DMS114 treated with DMSO at 0.1 percent for 48 hours (cell line): ENCODE results near the gene YIPF6.
"Not testable (repeated sequence)": the region's sequence is repeated elsewhere in the genome, so short reads cannot be mapped to it uniquely, and the experiment has no call there.

ENCODE experiments used
- DNase-seq: peaks from one replicate; lab custom pipeline; 2025; ENCODE audit not compliant: unreplicated experiment; lab: John Stamatoyannopoulos, UW

Gene YIPF6

DNA sequence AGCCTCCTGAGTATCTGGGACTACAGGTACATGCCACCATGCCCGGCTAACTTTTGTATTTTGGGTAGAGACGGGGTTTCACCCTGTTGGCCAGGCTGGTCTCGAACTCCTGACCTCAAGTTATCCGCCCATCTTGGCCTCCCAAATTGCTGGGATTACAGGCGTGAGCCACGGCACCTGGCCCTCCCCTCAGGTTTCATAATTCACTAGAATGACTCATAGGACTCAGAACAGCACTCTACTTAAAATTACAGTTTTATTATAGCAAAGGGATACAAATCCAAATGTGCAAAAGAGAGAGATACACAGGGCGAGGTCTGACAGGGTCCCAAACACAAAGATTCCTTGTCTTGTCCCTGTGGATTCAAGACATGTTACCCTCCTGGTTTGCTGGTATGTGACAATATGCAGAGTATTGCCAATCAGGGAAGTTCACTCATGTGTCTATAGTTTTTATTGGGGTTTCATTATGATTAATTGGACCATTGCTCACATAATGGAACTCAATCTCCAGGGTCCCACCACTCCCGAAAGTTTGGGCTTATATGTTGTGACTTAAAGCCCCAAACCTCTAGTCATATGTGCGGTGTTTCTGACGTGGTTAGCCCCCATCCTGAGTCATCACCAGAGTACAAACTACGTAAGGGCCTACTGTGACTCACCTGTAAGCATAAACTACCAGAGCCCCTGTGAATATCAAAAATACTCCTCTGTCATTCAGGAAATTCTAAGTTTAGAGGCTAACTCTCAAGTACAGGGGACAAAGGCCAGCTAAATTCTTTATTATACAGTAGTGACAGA is 5.2 kb downstream of the YIPF6 start:
- no peak for DNase-seq

DNA sequence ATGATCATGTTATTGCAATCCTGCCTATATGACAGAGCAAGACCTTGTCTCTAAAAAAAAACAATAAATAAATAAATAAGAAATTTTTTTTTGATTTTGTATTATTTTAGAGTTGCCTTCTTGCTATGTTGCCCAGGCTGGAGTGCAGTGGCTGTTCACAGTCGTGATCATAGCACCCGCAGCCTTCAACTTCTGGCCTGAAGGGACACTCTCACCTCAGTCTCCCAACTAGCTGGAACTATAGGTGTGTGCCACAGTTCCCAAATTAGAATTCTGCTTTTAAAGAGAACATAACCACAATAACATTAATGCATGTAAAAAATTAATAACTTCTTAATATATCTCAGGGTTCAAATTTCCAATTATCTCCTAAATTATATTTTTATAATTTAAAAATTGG is 7.8 kb downstream of the YIPF6 start:
- no peak for DNase-seq

GRCh38 chrX:68508799-68509198 is 9.9 kb downstream of the YIPF6 start:
- DNase-seq = no peak

- DNase-seq = peak; percentile 18
Observed at GRCh38 chrX:68511255-68511654, 12.4 kb downstream of the YIPF6 start.

DNA sequence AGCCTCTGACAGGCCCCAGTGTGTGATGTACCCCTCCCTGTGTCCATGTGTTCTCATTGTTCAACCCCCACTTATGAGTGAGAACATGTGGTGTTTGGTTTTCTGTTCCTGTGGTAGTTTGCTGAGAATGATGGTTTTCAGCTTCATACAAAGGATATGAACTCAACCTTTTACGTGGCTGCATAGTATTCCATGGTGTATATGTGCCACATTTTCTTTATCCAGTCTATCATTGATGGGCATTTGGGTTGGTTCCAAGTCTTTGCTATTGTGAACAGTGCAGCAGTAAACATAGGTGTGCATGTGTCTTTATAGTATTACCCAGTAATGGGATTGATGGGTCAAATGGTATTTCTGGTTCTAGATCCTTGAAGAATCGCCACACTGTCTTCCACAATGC is 25.8 kb downstream of the YIPF6 start:
- DNase-seq = not testable (repeated sequence)

GRCh38 chrX:68532831-68533533 is 34.1 kb downstream of the YIPF6 start:
- no peak for DNase-seq

DNA sequence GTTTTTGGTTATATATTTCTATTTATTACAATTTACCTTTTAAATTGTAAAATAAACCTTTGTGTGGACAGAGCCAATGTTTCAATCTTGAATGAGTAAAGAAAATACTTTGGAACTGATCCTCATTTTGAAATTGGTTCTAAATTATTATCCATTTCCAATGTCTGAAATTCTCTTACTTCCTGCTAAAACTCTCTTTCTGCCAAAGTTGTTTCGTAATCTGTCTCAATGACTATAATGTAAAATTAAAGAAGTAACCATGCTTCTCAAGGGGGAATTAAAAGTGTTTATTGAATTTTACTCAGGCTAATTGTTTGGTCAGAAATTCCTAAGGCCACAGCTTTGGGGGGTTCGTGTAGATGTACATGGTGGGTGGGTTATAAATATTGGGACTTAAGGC is 34.8 kb downstream of the YIPF6 start:
- no peak for DNase-seq

DNA sequence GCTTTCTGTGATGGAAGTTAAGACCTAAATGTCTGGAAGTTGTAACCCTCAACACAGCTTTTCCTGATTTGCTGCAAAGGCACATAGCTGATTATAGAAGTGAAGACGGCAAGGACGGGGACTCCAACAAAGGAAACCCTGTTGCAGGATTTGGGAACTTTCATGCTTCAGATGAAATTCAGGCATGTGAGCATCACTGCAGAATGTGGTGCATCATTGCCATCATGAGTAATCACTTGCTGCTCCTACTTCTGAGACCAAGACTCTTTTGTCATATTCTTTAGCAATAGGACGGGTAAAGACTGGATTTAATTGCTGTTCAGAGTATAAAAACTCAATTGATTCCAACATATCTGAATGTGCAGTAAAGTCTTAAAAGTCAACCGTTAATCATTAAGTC is 35.8 kb downstream of the YIPF6 start:
- DNase-seq = no peak

DNA sequence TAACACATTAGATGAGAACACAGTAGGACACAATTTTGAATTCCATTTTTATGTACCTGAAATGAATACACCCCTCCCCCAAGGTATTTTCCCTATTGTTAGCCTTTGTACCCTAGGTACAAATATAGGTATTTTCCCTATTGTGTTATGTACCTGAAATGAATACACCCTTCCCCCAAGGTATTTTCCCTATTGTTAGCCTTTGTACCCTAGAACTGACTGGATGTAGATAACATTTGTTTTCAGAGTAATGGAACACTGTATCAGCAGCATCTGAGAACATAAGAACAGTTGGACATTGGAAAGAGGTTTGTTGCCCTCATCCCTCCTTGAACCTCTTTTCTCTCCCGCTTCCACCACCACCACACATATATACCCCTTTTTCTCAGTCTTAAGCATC is 37.6 kb downstream of the YIPF6 start:
- no peak for DNase-seq

DNA sequence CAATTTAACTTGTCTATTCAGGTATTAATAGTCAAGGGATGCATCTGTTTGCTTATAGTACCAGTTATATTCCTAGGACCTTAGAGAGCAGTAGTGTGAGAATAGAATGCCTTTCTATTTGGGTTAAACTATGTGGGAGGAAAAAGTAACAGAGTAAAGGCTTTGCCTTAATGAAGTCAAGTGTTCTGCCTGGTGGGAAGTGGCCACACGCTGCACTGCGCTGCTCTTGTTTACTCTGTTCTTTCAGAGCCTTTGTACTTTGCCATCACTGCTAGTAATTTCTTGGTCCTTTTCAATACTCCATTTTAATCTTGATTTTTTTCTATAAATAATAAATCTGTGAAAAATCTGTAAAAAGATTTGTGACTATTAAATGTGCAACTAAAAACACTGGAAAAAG is 38.0 kb downstream of the YIPF6 start:
- DNase-seq = no peak

- no peak for DNase-seq
Observed at GRCh38 chrX:68550193-68550592, 51.3 kb downstream of the YIPF6 start.

DNA sequence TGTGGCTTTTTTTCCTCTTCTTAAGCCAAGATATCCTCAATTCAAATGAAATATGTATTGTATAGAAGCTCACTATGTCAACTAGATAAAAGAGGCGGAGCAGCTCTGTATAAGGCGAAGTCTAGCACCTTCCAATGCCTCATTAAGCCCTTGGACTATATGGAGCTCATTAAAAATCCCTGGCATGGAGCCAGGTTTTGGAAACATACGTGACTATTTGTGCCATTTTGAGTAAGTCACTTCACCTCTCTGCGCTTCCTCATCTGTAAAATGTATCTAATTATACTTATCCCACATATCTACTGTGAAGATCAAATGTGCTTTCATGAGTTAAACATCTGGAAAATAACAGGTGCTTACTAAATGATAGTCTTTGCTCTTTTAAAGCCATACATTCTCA is 57.2 kb downstream of the YIPF6 start:
- DNase-seq = no peak

- DNase-seq = not testable (repeated sequence)
Observed at GRCh38 chrX:68557126-68557525, 58.3 kb downstream of the YIPF6 start.

- not testable (repeated sequence) for DNase-seq
Observed at GRCh38 chrX:68559905-68560304, 61.1 kb downstream of the YIPF6 start.

GRCh38 chrX:68568136-68568535 is 69.3 kb downstream of the YIPF6 start:
- DNase-seq = no peak

DNA sequence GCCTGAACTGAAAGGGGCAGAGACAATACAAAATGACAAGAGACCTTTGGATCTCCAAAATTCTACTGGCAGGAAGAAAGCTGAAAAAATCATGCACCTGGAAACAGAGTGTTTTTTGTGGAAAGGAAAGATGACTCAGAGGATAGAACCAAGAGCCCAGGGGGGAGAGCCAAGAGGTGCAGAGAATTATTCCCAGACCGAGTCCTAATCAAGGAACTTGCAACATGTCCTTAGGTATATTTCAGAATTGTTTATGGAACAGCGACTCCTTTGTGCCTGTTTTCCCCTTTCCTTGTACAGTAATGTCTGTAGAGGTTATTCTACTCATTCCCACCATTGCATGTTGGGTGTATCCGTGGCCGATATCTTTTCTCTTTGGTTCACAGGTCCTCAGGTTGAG is 71.7 kb downstream of the YIPF6 start:
- DNase-seq = no peak

DNA sequence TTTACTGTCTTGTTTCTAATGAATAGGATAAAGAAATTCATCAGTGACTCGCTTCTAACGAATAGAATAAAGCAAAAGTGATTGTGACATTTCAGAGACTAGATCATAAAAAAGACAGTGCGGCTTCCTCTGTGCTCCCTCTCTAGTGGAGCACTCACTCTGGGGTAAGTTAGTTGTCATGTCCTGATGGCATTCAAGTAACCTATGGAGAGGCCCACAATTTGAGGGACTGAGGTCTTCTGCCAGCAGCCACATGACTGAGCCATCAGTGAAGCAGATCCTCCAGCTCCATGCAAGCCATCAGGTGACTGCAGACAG is 72.4 kb downstream of the YIPF6 start:
- no peak for DNase-seq

DNA sequence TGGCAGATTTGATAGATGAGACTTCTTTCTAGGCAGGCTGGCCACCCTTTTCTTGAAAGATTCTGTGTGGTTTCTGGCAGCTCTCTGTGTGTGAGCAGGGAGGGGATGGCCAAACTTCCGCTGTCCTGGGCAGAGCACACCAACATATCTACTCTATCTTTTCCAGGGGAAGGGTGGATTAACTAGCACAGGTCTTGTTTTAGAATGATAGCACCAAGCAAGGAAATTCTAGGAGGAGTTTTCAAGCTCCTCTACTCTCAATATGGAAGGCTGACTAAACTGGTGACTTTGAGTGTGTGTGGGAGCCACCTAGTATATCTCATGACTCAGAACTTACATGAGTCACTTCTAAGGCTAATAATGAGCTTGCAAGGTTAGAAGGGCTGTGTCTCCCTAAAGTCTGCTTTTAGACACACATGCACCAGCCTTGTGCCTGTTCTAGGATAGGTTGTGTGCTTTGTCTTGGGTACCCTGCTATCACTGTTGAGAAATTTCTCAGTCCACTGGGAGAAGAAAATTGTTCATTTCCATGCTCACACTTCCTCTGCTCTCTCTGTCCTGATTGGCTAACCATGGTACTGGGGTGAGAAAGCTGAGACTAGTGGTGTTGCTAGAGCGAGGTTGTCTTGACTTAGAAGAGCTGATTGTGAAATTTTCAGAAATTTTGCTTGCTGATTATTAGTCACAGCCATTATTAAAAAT is 72.9 kb downstream of the YIPF6 start:
- DNase-seq = no peak

- DNase-seq = no peak
Observed at GRCh38 chrX:68574240-68574639, 75.4 kb downstream of the YIPF6 start.

DNA sequence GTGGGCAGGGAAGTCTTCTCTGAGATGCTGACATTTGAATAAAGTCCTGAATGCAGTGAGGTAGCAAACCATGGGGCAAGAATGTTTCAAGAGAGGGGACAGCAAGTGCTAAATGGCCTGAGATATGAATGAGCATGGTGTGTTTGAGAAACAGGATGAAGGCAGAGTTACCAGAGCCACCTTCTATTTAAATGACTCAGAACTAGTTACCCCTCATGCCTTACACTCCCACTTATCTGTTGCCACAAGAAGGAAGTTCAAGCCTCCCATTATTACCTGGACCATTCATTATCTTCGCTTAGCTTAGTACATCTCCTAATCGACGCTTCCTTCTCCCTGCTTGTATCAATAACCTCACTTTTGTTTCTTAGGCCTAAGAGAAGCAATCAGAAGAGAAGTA is 81.0 kb downstream of the YIPF6 start:
- DNase-seq = no peak

DNA sequence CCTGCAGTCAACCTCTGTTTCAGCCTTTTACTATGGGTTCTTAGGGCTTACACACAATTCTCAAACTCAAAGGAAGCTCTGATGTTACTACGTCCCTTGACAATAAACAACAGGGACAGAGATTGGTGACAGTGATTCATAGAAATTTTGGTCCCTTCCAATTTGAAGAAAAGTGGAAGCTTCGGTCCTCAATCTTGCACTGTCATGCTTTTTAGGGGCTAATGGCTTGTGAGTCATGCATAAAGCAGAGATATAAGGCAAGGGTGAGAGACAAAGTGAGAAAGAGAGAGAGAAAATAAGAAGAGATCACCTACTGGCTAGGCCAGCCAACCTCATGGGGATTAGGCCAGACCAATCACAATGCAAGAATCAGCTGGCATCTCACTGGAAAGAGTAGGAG is 85.4 kb downstream of the YIPF6 start:
- DNase-seq = no peak
